A549 (cell line): Measurements from ENCODE around the gene HNRNPA0. TPM values are rescaled to one million over a fixed set of nuclear protein-coding genes. Genes with fewer than 3 reads are reported as not detected.

ENCODE experiments used
- ATAC-seq, 2 experiments: fragments of 200-7000 bp in 1 of 2; fragments of >200 bp in 1 of 2; cut with Nextera tagmentation in 1 of 2; cut with Tn5 transposase in 1 of 2; 3 replicates each; pipeline versions ENCODE4 v1.8.0 to v1.9.1; 2018 to 2020; ENCODE audit warnings: mild to moderate bottlenecking in 1 of 2, moderate library complexity in 1 of 2
- CTCF ChIA-PET: fragments of 300-600 bp; sonication (Branson Sonifier 250); formaldehyde crosslinking; extraction: SDS; loops from one replicate; lab custom pipeline; 2021; ENCODE audit warnings: antibody characterized with exemption, inconsistent platforms; lab: Yijun Ruan, JAX
- POLR2A ChIA-PET: fragments of 350-600 bp; formaldehyde crosslinking; extraction: SDS; loops from one replicate; lab custom pipeline; 2021; ENCODE audit warnings: antibody characterized with exemption, inconsistent platforms; lab: Yijun Ruan, JAX
- DNase-seq, 2 experiments: peaks; one replicate each; pipeline versions ENCODE4 v3.0.0 to v3.0.0-alpha.2; 2011 to 2016; ENCODE audit warnings: low read depth in 1 of 2, low spot score in 1 of 2
- FAIRE-seq: peaks from 2 replicates; lab custom pipeline; 2011; peaks lifted over from hg19 to GRCh38; lab: Jason Lieb, UNC
- H3K27ac ChIP-seq, 2 experiments: fragments of >200 bp; sonication (Bioruptor Twin); formaldehyde crosslinking; 3 replicates each; pipeline ENCODE4 v1.5.1; 2016 to 2017
- H3K4me1 ChIP-seq: fragments of >200 bp; sonication (Bioruptor Twin); formaldehyde crosslinking; 3 replicates; pipeline ENCODE4 v1.6.1; 2016
- H3K4me2 ChIP-seq: fragments of >200 bp; sonication (Bioruptor Twin); formaldehyde crosslinking; 3 replicates; pipeline ENCODE4 v1.6.1; 2016
- H3K4me3 ChIP-seq: fragments of >200 bp; sonication (Bioruptor Twin); formaldehyde crosslinking; 3 replicates; pipeline ENCODE4 v1.5.1; 2016
- H3K9me3 ChIP-seq: fragments of >200 bp; sonication (Bioruptor Twin); formaldehyde crosslinking; 3 replicates; pipeline ENCODE4 v1.6.1; 2016
- BHLHE40 ChIP-seq: IDR thresholded peaks from 2 replicates; pipeline ENCODE4 v1.6.1; 2012; ENCODE audit warnings: low read depth, low read length, inconsistent platforms
- CBX2 ChIP-seq: fragments of 200-600 bp; sonication (generic); IDR thresholded peaks from 2 replicates; pipeline ENCODE4 v1.6.1; 2016; ENCODE audit warnings: low read depth, mild to moderate bottlenecking, borderline replicate concordance
- CEBPB ChIP-seq, 2 experiments: fragments of >200 bp in 1 of 2; sonication (Bioruptor Twin) in 1 of 2; formaldehyde crosslinking in 1 of 2; IDR thresholded peaks; 2 replicates each; pipeline ENCODE4 v1.6.1; 2012 to 2016
- E2F6 ChIP-seq: IDR thresholded peaks from 2 replicates; pipeline ENCODE4 v1.6.1; 2012; ENCODE audit warnings: low read depth, borderline replicate concordance
- FOXS1 ChIP-seq: fragments of 250-450 bp; sonication (Bioruptor Pico); IDR thresholded peaks from 2 replicates; pipeline ENCODE4 v1.5.0; 2020; ENCODE audit warnings: mild to moderate bottlenecking, moderate library complexity
- HEYL ChIP-seq: fragments of 250-450 bp; sonication (Bioruptor Pico); IDR thresholded peaks from 2 replicates; pipeline ENCODE4 v1.8.0; 2021; ENCODE audit warnings: mild to moderate bottlenecking, moderate library complexity
- HMGXB4 ChIP-seq: fragments of 250-450 bp; sonication (Bioruptor Pico); IDR thresholded peaks from 2 replicates; pipeline ENCODE4 v1.5.0; 2021; ENCODE audit warnings: mild to moderate bottlenecking, moderate library complexity, borderline replicate concordance
- HOXA7 ChIP-seq: fragments of 250-450 bp; sonication (Bioruptor Pico); IDR thresholded peaks from 2 replicates; pipeline ENCODE4 v1.5.0; 2020; ENCODE audit warnings: mild to moderate bottlenecking, moderate library complexity
- HOXB13 ChIP-seq: fragments of 250-450 bp; sonication (Bioruptor Pico); IDR thresholded peaks from 2 replicates; pipeline ENCODE4 v1.5.0; 2020; ENCODE audit warnings: low read depth, mild to moderate bottlenecking, moderate library complexity
- MAFK ChIP-seq: fragments of 450-650 bp; IDR thresholded peaks from 2 replicates; pipeline ENCODE4 v1.6.1; 2014; ENCODE audit not compliant: partially characterized antibody
- MAX ChIP-seq: IDR thresholded peaks from 2 replicates; pipeline ENCODE4 v1.6.1; 2012
- PHF8 ChIP-seq: fragments of 200-600 bp; sonication (generic); IDR thresholded peaks from 2 replicates; pipeline ENCODE4 v1.6.1; 2016; ENCODE audit warnings: low read depth, mild to moderate bottlenecking, antibody characterized with exemption, moderate library complexity, borderline replicate concordance
- RCOR1 ChIP-seq: fragments of 150-350 bp; IDR thresholded peaks from 2 replicates; pipeline ENCODE4 v1.6.1; 2014; ENCODE audit warnings: antibody characterized with exemption, low read length, low read depth
- REST ChIP-seq: fragments of 200-600 bp; sonication (generic); IDR thresholded peaks from 2 replicates; pipeline ENCODE4 v1.6.1; 2016; ENCODE audit warnings: antibody characterized with exemption, mild to moderate bottlenecking, moderate library complexity
- SREBF2 ChIP-seq: fragments of 450-650 bp; IDR thresholded peaks from 2 replicates; pipeline ENCODE4 v1.6.1; 2014; ENCODE audit warnings: mild to moderate bottlenecking, moderate library complexity
- TP53 ChIP-seq: fragments of 250-450 bp; sonication (Bioruptor Pico); IDR thresholded peaks from 2 replicates; pipeline ENCODE4 v1.5.0; 2021; ENCODE audit warnings: mild to moderate bottlenecking, moderate library complexity
- WGBS: methylation state at CpG from one replicate; pipeline ENCODE4 v1.1.6; 2017; ENCODE audit errors: missing lambda C conversion rate; 5-methylcytosine and 5-hydroxymethylcytosine counted together
- polyA plus RNA-seq, 4 experiments: library from polyadenylated mRNA; depleted of rRNA in 3 of 4; stranded (reverse); fragments of >200 nt; fragmentation: RNase III in 1 of 4; extraction: RNeasy Plus Mini Kit Qiagen cat#74134 plus additional on column Dnase treatment in 1 of 4; gene quantifications; 2 replicates in 3 of 4; 3 replicates in 1 of 4; pipeline ENCODE4 v1.2.3, GENCODE V29; 2011 to 2017
- TF ChIP-seq, protein P1 (sequence below): fragments of 250-450 bp; sonication (Bioruptor Pico); IDR thresholded peaks from 2 replicates; pipeline ENCODE4 v1.5.0; 2020; ENCODE audit warnings: low read depth, mild to moderate bottlenecking, moderate library complexity
- TF ChIP-seq, protein P2 (sequence below): fragments of >200 bp; sonication (Bioruptor Twin); formaldehyde crosslinking; IDR thresholded peaks from 3 replicates; pipeline ENCODE4 v1.5.1; 2016

Gene HNRNPA0
- polyA plus RNA-seq, 2 of the 4 experiments (the other 2 are of a cell fraction): 17.0 to 49.4 TPM

- TF ChIP-seq HOXA7 (CRISPR knock-in tag) (no peak), PHF8 (peak; percentile 12), RCOR1 (no peak), E2F6 (peak; percentile 89), FOXS1 (CRISPR knock-in tag) (peak; percentile 75; the same call in 1 of the 2 replicates), MAFK (no peak), MAX (peak; percentile 90), CBX2 (no peak), HOXB13 (peak; percentile 64; the same call in 1 of the 2 replicates), CEBPB (IDR thresholded peaks at IDR 0.05) (no peak)
- TF ChIP-seq, protein P1, sequence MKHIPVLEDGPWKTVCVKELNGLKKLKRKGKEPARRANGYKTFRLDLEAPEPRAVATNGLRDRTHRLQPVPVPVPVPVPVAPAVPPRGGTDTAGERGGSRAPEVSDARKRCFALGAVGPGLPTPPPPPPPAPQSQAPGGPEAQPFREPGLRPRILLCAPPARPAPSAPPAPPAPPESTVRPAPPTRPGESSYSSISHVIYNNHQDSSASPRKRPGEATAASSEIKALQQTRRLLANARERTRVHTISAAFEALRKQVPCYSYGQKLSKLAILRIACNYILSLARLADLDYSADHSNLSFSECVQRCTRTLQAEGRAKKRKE: peak; percentile 44; the same call in 1 of the 2 replicates
These were observed 999 bp upstream of the HNRNPA0 start (continued) for GRCh38 chr5:137754961-137755762.

- POLR2A ChIA-PET: interaction anchor here (0.6 to 1.4 kb wide), 7 partner anchors 9 to 425 kb away, joined by 3 to 5 read pairs (median 3); partner anchors contain the start of gene BRD8
These were observed 424 bp downstream of the HNRNPA0 start for GRCh38 chr5:137753691-137754187.

GRCh38 chr5:137752905-137753690 lies 1.1 kb downstream of the HNRNPA0 start:
- ATAC-seq (peak in 1 of 2 experiments; percentile 13; a peak in 3 of 6 replicates), DNase-seq (peak in 1 of 2 experiments; percentile 45), FAIRE-seq (no peak)
- POLR2A ChIA-PET: interaction anchor here (0.6 to 1.2 kb wide), 6 partner anchors 8 to 425 kb away, joined by 3 to 5 read pairs (median 4); partner anchors contain the start of gene BRD8
- TF ChIP-seq TP53 (CRISPR knock-in tag) (0 out of 2 replicates have a peak, but pooled peaks have one; percentile 38), HMGXB4 (CRISPR knock-in tag) (no peak), REST (no peak)
- TF ChIP-seq, protein P2, sequence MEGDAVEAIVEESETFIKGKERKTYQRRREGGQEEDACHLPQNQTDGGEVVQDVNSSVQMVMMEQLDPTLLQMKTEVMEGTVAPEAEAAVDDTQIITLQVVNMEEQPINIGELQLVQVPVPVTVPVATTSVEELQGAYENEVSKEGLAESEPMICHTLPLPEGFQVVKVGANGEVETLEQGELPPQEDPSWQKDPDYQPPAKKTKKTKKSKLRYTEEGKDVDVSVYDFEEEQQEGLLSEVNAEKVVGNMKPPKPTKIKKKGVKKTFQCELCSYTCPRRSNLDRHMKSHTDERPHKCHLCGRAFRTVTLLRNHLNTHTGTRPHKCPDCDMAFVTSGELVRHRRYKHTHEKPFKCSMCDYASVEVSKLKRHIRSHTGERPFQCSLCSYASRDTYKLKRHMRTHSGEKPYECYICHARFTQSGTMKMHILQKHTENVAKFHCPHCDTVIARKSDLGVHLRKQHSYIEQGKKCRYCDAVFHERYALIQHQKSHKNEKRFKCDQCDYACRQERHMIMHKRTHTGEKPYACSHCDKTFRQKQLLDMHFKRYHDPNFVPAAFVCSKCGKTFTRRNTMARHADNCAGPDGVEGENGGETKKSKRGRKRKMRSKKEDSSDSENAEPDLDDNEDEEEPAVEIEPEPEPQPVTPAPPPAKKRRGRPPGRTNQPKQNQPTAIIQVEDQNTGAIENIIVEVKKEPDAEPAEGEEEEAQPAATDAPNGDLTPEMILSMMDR: no peak
- 2% methylated on average over 40 of the region's 63 CpGs for WGBS
- Histone ChIP-seq H3K4me2 (peak overlapping the region; percentile 89), H3K4me1 (peaks cover 25% of the 10 kb centered on the region), H3K4me3 (peak overlapping the region; percentile 78), H3K9me3 (no peaks in the 10 kb centered on the region), H3K27ac (peak overlapping the region; percentile 92 to 97)
- CTCF ChIA-PET: interaction anchor here (0.7 to 2.1 kb wide), 11 partner anchors 11 to 380 kb away, joined by 3 to 17 read pairs (median 4); no protein-coding TSS in a partner anchor

More at GRCh38 chr5:137753691-137754187, 424 bp downstream of the HNRNPA0 start:
- CTCF ChIA-PET: interaction anchor here (1.1 to 2.1 kb wide), 9 partner anchors 11 to 380 kb away, joined by 3 to 17 read pairs (median 5); no protein-coding TSS in a partner anchor
- H3K9me3 ChIP-seq: no peaks in the 10 kb centered on the region
- H3K27ac ChIP-seq: peak overlapping the region; percentile 92 to 97
- 0 out of 2 replicates have a peak, but pooled peaks have one; percentile 66 for TF ChIP-seq HEYL (CRISPR knock-in tag)
- no peak for TF ChIP-seq HOXA7 (CRISPR knock-in tag)
- no peak for TF ChIP-seq BHLHE40
- TF ChIP-seq SREBF2: no peak
- H3K4me2 ChIP-seq: peak overlapping the region; percentile 89
- peak overlapping the region; percentile 78 for H3K4me3 ChIP-seq
- no peak for DNase-seq
- WGBS: under 1% methylated on average over 33 of the region's 45 CpGs
- peak; percentile 26 to 41; a peak in 5 of 6 replicates for ATAC-seq
- no peak for FAIRE-seq
- peaks cover 31% of the 10 kb centered on the region for H3K4me1 ChIP-seq
